Gastrocnemius medialis (tissue), 4 donors: ENCODE results near the gene CDC42.

Source experiments
- POLR2A ChIP-seq, 2 donors: fragments of 450-650 bp; IDR thresholded peaks; one replicate each; pipeline ENCODE4 v1.6.1; 2017; ENCODE audit warnings: antibody characterized with exemption in 2 of 2, mild to moderate bottlenecking in 2 of 2, moderate library complexity in 2 of 2
- TF ChIP-seq, protein P1 (sequence below), 5 experiments: fragments of 450-650 bp in 3 of 5; fragments of 200-600 bp in 2 of 5; sonication (generic) in 2 of 5; IDR thresholded peaks in 4 of 5; conservative IDR thresholded peaks in 1 of 5; 1 replicate in 4 of 5; 2 replicates in 1 of 5; pipeline ENCODE4 v1.5.1; 2016 to 2019; ENCODE audit warnings: antibody characterized with exemption in 5 of 5, mild to moderate bottlenecking in 3 of 5, moderate library complexity in 3 of 5

DNA sequence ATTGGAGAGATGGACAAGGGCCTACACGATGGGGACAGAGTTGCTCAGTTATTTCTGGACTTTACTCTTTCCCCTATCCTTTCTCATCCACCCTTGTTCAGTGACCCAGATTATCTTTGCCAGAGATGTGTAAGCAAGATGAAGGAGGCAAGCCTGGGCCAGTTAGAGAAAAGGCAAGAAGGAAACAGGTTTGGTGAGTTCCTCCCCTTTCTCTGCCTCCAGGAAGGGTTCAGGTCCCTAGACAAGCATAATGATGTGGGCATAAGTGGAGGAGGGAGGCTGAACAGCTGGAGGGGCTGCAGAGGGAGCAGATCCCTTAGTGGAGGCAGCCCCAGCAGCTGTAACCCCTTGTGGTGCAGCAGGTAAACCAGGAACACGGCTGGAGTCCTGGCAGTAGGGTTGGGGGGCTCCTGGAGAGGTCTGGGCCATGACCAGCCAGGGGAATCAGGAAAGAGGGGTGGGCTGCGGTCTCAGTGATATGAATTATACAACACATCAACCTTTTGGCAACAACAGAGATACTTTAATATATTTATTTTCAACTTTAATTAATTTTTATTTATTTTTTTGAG, 9.2 kb upstream of the CDC42 start:
- TF ChIP-seq, protein P1, sequence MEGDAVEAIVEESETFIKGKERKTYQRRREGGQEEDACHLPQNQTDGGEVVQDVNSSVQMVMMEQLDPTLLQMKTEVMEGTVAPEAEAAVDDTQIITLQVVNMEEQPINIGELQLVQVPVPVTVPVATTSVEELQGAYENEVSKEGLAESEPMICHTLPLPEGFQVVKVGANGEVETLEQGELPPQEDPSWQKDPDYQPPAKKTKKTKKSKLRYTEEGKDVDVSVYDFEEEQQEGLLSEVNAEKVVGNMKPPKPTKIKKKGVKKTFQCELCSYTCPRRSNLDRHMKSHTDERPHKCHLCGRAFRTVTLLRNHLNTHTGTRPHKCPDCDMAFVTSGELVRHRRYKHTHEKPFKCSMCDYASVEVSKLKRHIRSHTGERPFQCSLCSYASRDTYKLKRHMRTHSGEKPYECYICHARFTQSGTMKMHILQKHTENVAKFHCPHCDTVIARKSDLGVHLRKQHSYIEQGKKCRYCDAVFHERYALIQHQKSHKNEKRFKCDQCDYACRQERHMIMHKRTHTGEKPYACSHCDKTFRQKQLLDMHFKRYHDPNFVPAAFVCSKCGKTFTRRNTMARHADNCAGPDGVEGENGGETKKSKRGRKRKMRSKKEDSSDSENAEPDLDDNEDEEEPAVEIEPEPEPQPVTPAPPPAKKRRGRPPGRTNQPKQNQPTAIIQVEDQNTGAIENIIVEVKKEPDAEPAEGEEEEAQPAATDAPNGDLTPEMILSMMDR (IDR thresholded peaks at IDR 0.05 in 4 of 5, conservative IDR thresholded peaks at IDR 0.05 in 1 of 5) = no peak
- no peak for TF ChIP-seq POLR2A (IDR thresholded peaks at IDR 0.05)
